ENCODE results near the gene RPL36. TPM values are rescaled to one million over a fixed set of nuclear protein-coding genes. Genes with fewer than 3 reads are reported as not detected.

RPL36 gene
- total and polyA plus RNA-seq, 9 of the 15 experiments (the other 6 are each of a cell fraction or from before 2014, with no cell fraction given): 350 to 3,412 (median 1,507) TPM

DNA sequence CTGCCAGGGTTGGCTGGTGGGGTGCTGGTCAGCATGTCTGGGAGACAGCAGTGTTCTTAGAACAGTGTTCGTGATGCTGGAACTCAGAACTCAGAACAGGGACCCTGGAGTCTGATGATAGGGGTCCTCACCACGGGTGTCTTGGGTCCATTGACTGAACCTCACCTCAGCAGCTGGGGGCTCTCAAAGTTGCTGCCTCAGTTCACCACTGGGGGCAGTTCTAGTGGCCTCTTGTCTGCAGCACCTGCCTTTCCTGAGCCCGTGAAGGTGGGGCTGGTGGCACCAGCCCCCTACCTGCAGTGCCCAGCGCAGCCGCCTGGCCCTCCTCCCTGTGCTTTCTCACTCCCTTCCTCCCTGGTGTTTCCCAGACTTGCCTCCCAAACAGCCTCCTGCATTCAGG lies 38.7 kb upstream of the RPL36 start:
- in situ Hi-C loops (cut with MboI) (no loop called here), intact Hi-C loops (cut with micrococcal nuclease) (no loop called here)
- no peak; the same call in 2 of the 3 replicates for ATAC-seq
- Histone ChIP-seq H3K79me2 (ENCODE audit: control insufficient read depth, insufficient read depth, low read length) (peaks cover 10% of the 10 kb centered on the region), H3K9me1 (ENCODE audit: control insufficient read depth, insufficient read depth, low read length) (no peaks in the 10 kb centered on the region), H3K9ac (ENCODE audit: insufficient read depth in 1 of 2, low read depth in 2 of 2, low read length in 2 of 2) (no peak overlapping the region), H3K27me3 (ENCODE audit: control insufficient read depth in 2 of 2, insufficient read depth in 2 of 2, low read length in 2 of 2) (no peaks in the 10 kb centered on the region), H3K4me1 (replicated peaks in 1 of 2; ENCODE audit: control insufficient read depth in 2 of 2, insufficient read depth in 2 of 2, low read length in 2 of 2) (no peaks in the 10 kb centered on the region), H4K20me1 (replicated peaks; ENCODE audit: control insufficient read depth, insufficient read depth, low read length) (peaks cover 2% of the 10 kb centered on the region), H2AFZ (ENCODE audit: low read depth, low read length) (no peak overlapping the region), H3K4me3 (no peak overlapping the region), H3K27ac (ENCODE audit: extremely low read depth, low read depth, low read length) (no peak overlapping the region), H3K4me2 (ENCODE audit: insufficient read depth, low read length) (no peak overlapping the region), H3K9me3 (replicated peaks; ENCODE audit: control insufficient read depth, insufficient read depth, low read depth, low read length) (no peaks in the 10 kb centered on the region), H3K36me3 (ENCODE audit: control insufficient read depth, insufficient read depth, low read length) (peaks cover 91% of the 10 kb centered on the region)
- 92% methylated on average over 5 of the region's 5 CpGs for WGBS (ENCODE audit: insufficient coverage, low coverage, missing lambda C conversion rate)
- no peak for DNase-seq (ENCODE audit: extremely low read depth in 1 of 4, low spot score in 3 of 4)
- CTCF ChIA-PET (ENCODE audit: low intra/inter-chr PET ratio): no interaction called here
- BruUV-seq (replicated peaks): no TSS peak
- no peak for FAIRE-seq
- POLR2A ChIA-PET: interaction anchor here (1.2 to 1.5 kb wide), 2 partner anchors 11 to 16 kb away, joined by 3 to 5 read pairs; no protein-coding TSS in a partner anchor
- TF ChIP-seq CHD2 (IDR thresholded peaks at IDR 0.05; ENCODE audit: low read depth, low read length): no peak
- TF ChIP-seq, protein P1, sequence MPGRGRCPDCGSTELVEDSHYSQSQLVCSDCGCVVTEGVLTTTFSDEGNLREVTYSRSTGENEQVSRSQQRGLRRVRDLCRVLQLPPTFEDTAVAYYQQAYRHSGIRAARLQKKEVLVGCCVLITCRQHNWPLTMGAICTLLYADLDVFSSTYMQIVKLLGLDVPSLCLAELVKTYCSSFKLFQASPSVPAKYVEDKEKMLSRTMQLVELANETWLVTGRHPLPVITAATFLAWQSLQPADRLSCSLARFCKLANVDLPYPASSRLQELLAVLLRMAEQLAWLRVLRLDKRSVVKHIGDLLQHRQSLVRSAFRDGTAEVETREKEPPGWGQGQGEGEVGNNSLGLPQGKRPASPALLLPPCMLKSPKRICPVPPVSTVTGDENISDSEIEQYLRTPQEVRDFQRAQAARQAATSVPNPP (IDR thresholded peaks at IDR 0.05; ENCODE audit: borderline replicate concordance, insufficient read depth, insufficient read length): no peak
- no peak for TF ChIP-seq NFYB (IDR thresholded peaks at IDR 0.05; ENCODE audit: extremely low read depth, insufficient read length)
- peak; percentile 32; the same call in 1 of the 2 replicates for TF ChIP-seq POLR2G (IDR thresholded peaks at IDR 0.05; ENCODE audit: low read depth, low read length)
- TF ChIP-seq RBM22 (IDR thresholded peaks at IDR 0.05; ENCODE audit: low read depth, low read length, poor library complexity, severe bottlenecking): peak; percentile 33
- TF ChIP-seq, protein P2, sequence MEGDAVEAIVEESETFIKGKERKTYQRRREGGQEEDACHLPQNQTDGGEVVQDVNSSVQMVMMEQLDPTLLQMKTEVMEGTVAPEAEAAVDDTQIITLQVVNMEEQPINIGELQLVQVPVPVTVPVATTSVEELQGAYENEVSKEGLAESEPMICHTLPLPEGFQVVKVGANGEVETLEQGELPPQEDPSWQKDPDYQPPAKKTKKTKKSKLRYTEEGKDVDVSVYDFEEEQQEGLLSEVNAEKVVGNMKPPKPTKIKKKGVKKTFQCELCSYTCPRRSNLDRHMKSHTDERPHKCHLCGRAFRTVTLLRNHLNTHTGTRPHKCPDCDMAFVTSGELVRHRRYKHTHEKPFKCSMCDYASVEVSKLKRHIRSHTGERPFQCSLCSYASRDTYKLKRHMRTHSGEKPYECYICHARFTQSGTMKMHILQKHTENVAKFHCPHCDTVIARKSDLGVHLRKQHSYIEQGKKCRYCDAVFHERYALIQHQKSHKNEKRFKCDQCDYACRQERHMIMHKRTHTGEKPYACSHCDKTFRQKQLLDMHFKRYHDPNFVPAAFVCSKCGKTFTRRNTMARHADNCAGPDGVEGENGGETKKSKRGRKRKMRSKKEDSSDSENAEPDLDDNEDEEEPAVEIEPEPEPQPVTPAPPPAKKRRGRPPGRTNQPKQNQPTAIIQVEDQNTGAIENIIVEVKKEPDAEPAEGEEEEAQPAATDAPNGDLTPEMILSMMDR (IDR thresholded peaks at IDR 0.05 in 2 of 3, conservative IDR thresholded peaks at IDR 0.05 in 1 of 3; ENCODE audit: insufficient read depth in 2 of 3, low read depth in 1 of 3, low read length in 3 of 3): 0 out of 6 replicates have a peak, but pooled peaks of 1 of the 3 experiments have one; percentile 16

All from K562 (cell line).